HG03460 (cell line): ENCODE results near the gene GNAQ.
"Not testable (repeated sequence)": the region's sequence is repeated elsewhere in the genome, so short reads cannot be mapped to it uniquely, and the experiment has no call there.

Experiments used
- ATAC-seq: cut with Tn5 transposase; IDR thresholded peaks from one replicate; pipeline ENCODE4 v1.9.1; 2021; ENCODE audit not compliant: unreplicated experiment

GNAQ gene

GRCh38 chr9:77785341-77785740 is 246.3 kb downstream of the GNAQ start:
- no peak for ATAC-seq

- ATAC-seq = no peak
Observed at GRCh38 chr9:77783518-77783917, 248.1 kb downstream of the GNAQ start.

DNA sequence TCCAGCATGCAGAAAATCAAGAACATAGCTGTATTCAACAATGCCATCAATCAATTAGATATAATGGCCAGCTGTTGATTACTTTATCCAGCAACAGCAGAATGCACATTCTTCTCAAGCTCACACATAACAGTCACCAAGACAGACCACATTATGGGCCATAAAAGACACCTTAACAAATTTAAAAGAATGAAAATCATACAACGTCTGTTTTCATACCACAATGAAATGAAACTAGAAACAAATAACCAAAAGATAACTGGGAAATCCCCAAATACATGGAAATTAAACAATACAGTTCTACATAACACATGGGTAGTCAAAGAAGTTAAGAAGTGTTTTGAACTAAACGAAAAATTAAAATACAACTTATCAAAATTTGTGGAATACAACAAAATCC is 252.6 kb downstream of the GNAQ start:
- no peak for ATAC-seq

DNA sequence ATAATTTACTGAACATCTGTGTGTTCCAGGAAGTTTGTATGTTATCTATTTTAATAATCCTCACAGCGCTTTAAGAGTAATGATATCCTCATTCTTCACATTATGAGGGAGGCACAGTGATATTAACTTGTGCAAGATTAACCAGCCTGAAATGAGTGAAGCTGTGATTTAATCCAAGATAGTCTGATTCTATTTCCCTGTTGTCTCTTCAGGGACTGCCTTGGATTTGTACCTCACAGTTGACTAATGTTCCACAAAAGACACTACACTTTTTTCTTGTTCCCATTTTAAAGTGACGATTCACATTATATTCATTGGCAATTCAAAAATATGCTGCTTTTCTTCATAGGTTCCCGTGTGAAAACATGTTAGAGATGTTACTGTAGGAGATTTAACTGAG is 258.2 kb downstream of the GNAQ start:
- no peak for ATAC-seq

DNA sequence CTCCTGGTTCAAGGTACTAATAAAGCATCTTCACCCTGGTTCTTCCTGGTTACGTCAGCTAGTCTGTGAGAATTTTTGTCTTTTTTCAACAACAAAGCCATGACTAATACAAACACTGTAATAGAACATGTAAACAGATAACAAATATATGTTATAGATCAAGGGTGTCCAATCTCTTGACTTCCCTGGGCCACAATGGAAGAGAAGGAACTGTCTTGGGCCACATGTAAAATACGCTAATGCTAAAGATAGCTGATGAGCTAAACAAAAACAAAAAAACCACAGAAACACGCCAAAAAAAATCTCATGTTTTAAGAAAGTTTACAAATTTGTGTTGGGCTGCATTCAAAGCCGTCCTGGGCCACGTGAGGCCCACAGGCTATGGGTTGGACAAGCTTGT is 259.0 kb downstream of the GNAQ start:
- no peak for ATAC-seq

- no peak for ATAC-seq
Observed at GRCh38 chr9:77771171-77771570, 260.4 kb downstream of the GNAQ start.

DNA sequence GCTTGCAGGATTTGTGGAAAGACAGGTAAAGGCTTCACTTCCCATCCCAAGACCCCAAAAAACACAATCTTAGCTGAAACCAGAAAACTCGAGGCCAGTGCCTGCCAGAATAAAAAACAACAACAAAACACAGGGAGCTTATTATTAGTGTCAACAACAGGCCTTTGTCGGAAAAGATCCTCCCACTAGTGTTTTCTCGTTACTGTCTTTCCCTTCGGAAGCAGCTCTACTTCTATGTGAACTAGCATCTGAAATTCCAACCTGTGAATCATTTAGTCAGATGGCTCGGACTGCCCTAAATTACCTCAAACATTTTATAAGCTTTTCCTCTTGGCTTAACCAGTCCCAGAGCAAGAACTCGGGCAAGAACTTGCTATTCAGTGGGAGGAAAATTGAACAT is 261.3 kb downstream of the GNAQ start:
- ATAC-seq = no peak

- ATAC-seq = no peak
Observed at GRCh38 chr9:77769246-77769645, 262.4 kb downstream of the GNAQ start.

- ATAC-seq = no peak
Observed at GRCh38 chr9:77766587-77766986, 265.0 kb downstream of the GNAQ start.

GRCh38 chr9:77765781-77766259 is 265.8 kb downstream of the GNAQ start:
- no peak for ATAC-seq

GRCh38 chr9:77764894-77765780 is 266.5 kb downstream of the GNAQ start:
- ATAC-seq = no peak

- ATAC-seq = no peak
Observed at GRCh38 chr9:77763566-77763965, 268.0 kb downstream of the GNAQ start.

DNA sequence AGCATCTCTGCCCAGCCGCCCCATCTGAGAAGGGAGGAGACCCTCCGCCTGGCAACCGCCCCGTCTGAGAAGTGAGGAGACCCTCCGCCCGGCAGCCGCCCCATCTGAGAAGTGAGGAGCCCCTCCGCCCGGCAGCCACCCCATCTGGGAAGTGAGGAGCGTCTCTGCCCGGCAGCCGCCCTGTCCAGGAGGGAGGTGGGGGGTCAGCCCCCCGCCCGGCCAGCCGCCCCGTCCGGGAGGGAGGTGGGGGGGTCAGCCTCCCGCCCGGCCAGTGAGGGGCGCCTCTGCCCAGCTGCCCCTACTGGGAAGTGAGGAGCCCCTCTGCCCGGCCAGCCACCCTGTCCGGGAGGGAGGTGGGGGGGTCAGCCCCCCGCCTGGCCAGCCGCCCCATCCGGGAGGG is 270.7 kb downstream of the GNAQ start:
- ATAC-seq = not testable (repeated sequence)

GRCh38 chr9:77759391-77759790 is 272.2 kb downstream of the GNAQ start:
- no peak for ATAC-seq

DNA sequence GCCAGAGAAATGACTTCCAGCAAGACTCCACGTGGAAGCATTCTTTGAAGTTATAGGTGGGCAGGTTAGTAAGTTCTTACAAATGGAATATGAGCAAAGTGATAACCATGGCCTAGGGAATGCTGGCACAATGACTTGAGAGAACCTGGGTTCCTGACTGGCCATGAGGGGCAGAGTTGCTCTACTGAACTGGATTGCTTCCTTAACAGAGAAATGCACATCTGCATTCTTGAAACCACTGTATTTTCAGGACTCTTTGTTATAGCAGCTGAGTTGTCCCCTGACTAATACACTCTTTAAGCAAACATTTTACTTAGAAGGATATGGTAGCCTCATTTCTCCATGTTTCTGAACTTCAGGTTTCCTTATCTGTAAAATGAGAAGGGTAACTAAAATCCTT is 275.2 kb downstream of the GNAQ start:
- no peak for ATAC-seq

- ATAC-seq = no peak
Observed at GRCh38 chr9:77753180-77753579, 278.4 kb downstream of the GNAQ start.

DNA sequence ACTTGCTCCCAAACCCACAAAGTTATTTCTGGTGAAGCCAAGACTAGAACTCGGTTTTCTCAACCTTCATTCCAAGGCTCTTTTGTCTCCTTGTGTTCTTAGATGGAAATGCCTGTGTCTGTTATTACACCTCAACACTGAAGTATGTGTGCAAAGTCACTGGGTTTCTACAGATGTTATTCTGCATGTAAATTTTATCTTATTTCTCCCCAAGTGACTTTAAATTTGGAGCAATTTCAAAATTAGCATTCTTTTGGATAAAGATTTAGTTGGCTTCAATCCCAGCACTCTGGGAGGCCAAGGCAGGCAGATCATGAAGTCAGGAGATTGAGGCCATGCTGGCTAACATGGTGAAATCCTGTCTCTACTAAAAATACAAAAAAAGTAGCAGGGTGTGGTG is 279.1 kb downstream of the GNAQ start:
- no peak for ATAC-seq

DNA sequence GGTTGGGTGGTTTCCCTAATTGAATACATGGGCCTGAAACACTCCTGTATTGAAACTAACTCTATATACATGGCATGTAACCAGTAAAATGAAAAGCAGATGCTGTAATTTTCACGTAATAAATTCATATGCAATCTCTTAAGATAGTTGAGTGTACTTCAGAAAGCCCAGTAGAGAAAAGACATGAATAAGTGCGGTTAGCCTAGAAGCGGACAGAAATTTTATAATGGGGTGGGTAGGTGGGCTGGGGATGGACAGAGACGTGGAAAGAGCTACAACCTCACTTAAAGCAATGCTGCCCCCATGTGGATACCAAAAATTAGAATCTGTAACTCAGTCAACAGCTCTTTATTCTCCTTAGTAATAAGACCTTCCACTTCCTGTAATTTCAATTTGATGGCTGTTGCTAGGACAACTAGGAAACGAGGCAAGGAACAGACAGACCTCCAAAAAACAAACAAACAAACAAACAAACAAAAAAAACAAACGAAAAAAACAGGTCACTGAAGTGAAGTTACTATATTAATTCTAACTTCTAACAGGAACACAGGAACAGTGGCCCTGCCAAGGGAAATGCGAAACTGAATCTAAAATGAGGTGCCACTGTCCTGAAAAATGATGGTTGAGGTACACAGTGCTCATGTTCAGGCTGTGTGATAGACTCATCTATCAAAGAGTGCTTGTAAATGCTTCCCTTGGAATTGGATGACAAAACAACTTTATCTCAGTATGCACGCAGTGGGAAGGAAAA is 280.1 kb downstream of the GNAQ start:
- no peak for ATAC-seq

GRCh38 chr9:77750981-77751340 is 280.6 kb downstream of the GNAQ start:
- no peak for ATAC-seq

DNA sequence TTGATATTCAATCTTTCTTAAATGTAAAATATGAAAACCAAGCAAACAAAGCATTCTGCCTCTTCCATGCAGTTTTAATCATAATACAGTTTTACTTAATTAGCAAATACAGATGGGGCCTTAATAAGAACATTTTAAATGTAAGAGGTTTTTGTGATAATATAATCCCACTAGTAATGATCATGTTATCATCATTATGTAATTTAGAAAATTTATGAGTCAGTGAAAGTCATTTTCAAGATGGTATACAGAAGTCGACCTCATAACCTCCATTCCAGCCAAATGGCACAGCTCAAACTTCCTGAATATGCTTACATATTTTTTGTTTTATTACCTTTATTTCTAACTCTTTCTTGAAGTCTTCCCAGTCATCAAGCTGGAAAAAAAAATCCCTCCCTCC is 281.3 kb downstream of the GNAQ start:
- no peak for ATAC-seq

GRCh38 chr9:77748214-77748772 is 283.3 kb downstream of the GNAQ start:
- no peak for ATAC-seq

GRCh38 chr9:77747163-77747562 is 284.4 kb downstream of the GNAQ start:
- no peak for ATAC-seq
